WTC11 (cell line): ENCODE results near the gene DNAH5. TPM values are rescaled to one million over a fixed set of nuclear protein-coding genes. Genes with fewer than 3 reads are reported as not detected.

Experiments
- ATAC-seq: fragments of 200-7000 bp; cut with Tn5 transposase; 2 replicates; pipeline ENCODE4 v1.10.0; 2021; ENCODE audit warnings: mild to moderate bottlenecking, moderate library complexity
- CTCF ChIA-PET: fragments of 300-600 bp; sonication (Branson Sonifier 250); formaldehyde crosslinking; loops from one replicate; lab custom pipeline; 2021; ENCODE audit warnings: antibody characterized with exemption; lab: Charles Lee
- POLR2A ChIA-PET: fragments of 350-600 bp; sonication (Branson Sonifier 250); formaldehyde crosslinking; loops from one replicate; lab custom pipeline; 2021; ENCODE audit warnings: antibody characterized with exemption; lab: Charles Lee
- DNase-seq: peaks from one replicate; pipeline ENCODE4 v3.0.0; 2021; ENCODE audit warnings: low spot score
- H3K27ac Mint-ChIP-seq: 2 replicates; pipeline ENCODE4 v1.8.0; 2021; ENCODE audit warnings: mixed read lengths
- H3K27me3 Mint-ChIP-seq: 2 replicates; pipeline ENCODE4 v1.8.0; 2021; ENCODE audit warnings: low read depth, mild to moderate bottlenecking, moderate library complexity, mixed read lengths
- H3K36me3 Mint-ChIP-seq: 2 replicates; pipeline ENCODE4 v1.8.0; 2021; ENCODE audit warnings: mixed read lengths
- H3K4me1 Mint-ChIP-seq: 2 replicates; pipeline ENCODE4 v1.8.0; 2022; ENCODE audit warnings: mixed read lengths
- H3K4me3 Mint-ChIP-seq: 2 replicates; pipeline ENCODE4 v1.8.0; 2021; ENCODE audit warnings: mild to moderate bottlenecking, moderate library complexity, mixed read lengths
- H3K9me3 Mint-ChIP-seq: 2 replicates; pipeline ENCODE4 v1.8.0; 2021; ENCODE audit warnings: mixed read lengths
- ARID4B ChIP-seq: sonication (generic); formaldehyde crosslinking; IDR thresholded peaks from 2 replicates; pipeline ENCODE4 v1.8.0; 2023; ENCODE audit warnings: missing genetic modification reagents, mild to moderate bottlenecking, borderline replicate concordance
- CDX4 ChIP-seq: fragments of 250-450 bp; sonication (Bioruptor Pico); IDR thresholded peaks from 2 replicates; pipeline ENCODE4 v1.9.0; 2021; ENCODE audit warnings: moderate library complexity, mild to moderate bottlenecking, inconsistent platforms, borderline replicate concordance
- ELF4 ChIP-seq: sonication (generic); formaldehyde crosslinking; IDR thresholded peaks from 2 replicates; pipeline ENCODE4 v1.8.1; 2022; ENCODE audit warnings: low read depth, mild to moderate bottlenecking, moderate library complexity, missing genetic modification reagents
- ERG ChIP-seq: fragments of 250-450 bp; sonication (Bioruptor Pico); IDR thresholded peaks from 2 replicates; pipeline ENCODE4 v1.8.0; 2021; ENCODE audit warnings: mild to moderate bottlenecking
- ESRRA ChIP-seq: sonication (generic); formaldehyde crosslinking; IDR thresholded peaks from 2 replicates; pipeline ENCODE4 v1.8.1; 2022; ENCODE audit warnings: mild to moderate bottlenecking, missing genetic modification reagents, borderline replicate concordance
- FOXP1 ChIP-seq: sonication (generic); formaldehyde crosslinking; IDR thresholded peaks from 2 replicates; pipeline ENCODE4 v1.8.0; 2022; ENCODE audit warnings: missing genetic modification reagents, mild to moderate bottlenecking, moderate library complexity, borderline replicate concordance
- HMGXB4 ChIP-seq: sonication (generic); formaldehyde crosslinking; IDR thresholded peaks from 2 replicates; pipeline ENCODE4 v1.8.1; 2023; ENCODE audit warnings: mild to moderate bottlenecking, moderate library complexity, missing genetic modification reagents
- NFATC4 ChIP-seq: fragments of 250-450 bp; sonication (Bioruptor Pico); IDR thresholded peaks from 2 replicates; pipeline ENCODE4 v1.9.0; 2021; ENCODE audit warnings: mild to moderate bottlenecking
- NR3C1 ChIP-seq: sonication (generic); formaldehyde crosslinking; conservative IDR thresholded peaks from 2 replicates; pipeline ENCODE4 v1.8.1; 2023; ENCODE audit warnings: low read depth, mild to moderate bottlenecking, missing genetic modification reagents
- PRRX2 ChIP-seq: fragments of 250-450 bp; sonication (Bioruptor Pico); IDR thresholded peaks from 2 replicates; pipeline ENCODE4 v1.8.0; 2021; ENCODE audit warnings: mild to moderate bottlenecking
- SP1 ChIP-seq: sonication (generic); formaldehyde crosslinking; conservative IDR thresholded peaks from 2 replicates; pipeline ENCODE4 v1.8.1; 2022; ENCODE audit warnings: missing genetic modification reagents
- TEAD1 ChIP-seq: sonication (generic); formaldehyde crosslinking; IDR thresholded peaks from 2 replicates; pipeline ENCODE4 v1.8.0; 2022; ENCODE audit warnings: mild to moderate bottlenecking, missing genetic modification reagents
- ZNF232 ChIP-seq: sonication (generic); formaldehyde crosslinking; IDR thresholded peaks from 2 replicates; pipeline ENCODE4 v1.8.0; 2022; ENCODE audit warnings: mild to moderate bottlenecking, missing genetic modification reagents
- ZNF263 ChIP-seq: sonication (generic); formaldehyde crosslinking; IDR thresholded peaks from 2 replicates; pipeline ENCODE4 v1.8.1; 2022; ENCODE audit warnings: low read depth, mild to moderate bottlenecking, moderate library complexity, missing genetic modification reagents
- ZNF281 ChIP-seq: sonication (generic); formaldehyde crosslinking; IDR thresholded peaks from 2 replicates; pipeline ENCODE4 v1.8.0; 2023; ENCODE audit warnings: mild to moderate bottlenecking, missing genetic modification reagents
- ZNF416 ChIP-seq: fragments of 250-450 bp; sonication (Bioruptor Pico); IDR thresholded peaks from 2 replicates; pipeline ENCODE4 v1.9.0; 2021; ENCODE audit warnings: mild to moderate bottlenecking, inconsistent platforms
- total RNA-seq: library from RNA; stranded (reverse); gene quantifications from 3 replicates; pipeline ENCODE4 v1.2.3, GENCODE V29; 2021
- TF ChIP-seq, protein P1 (sequence below): sonication (generic); formaldehyde crosslinking; IDR thresholded peaks from 2 replicates; pipeline ENCODE4 v1.8.0; 2022; ENCODE audit warnings: mild to moderate bottlenecking, missing genetic modification reagents
- TF ChIP-seq, protein P2 (sequence below): sonication (generic); formaldehyde crosslinking; IDR thresholded peaks from 2 replicates; pipeline ENCODE4 v1.8.1; 2023; ENCODE audit warnings: mild to moderate bottlenecking, missing genetic modification reagents, moderate library complexity

Gene DNAH5
- total RNA-seq, 1 experiment from 2014 or later: 0.35 TPM

- no peaks in the 10 kb centered on the region for H3K36me3 Mint-ChIP-seq
- POLR2A ChIA-PET: no interaction called here
- H3K27ac Mint-ChIP-seq: no peak overlapping the region
- ATAC-seq (no peak), DNase-seq (no peak)
- H3K9me3 Mint-ChIP-seq: no peaks in the 10 kb centered on the region
- no peaks in the 10 kb centered on the region for H3K27me3 Mint-ChIP-seq
- TF ChIP-seq, protein P1, sequence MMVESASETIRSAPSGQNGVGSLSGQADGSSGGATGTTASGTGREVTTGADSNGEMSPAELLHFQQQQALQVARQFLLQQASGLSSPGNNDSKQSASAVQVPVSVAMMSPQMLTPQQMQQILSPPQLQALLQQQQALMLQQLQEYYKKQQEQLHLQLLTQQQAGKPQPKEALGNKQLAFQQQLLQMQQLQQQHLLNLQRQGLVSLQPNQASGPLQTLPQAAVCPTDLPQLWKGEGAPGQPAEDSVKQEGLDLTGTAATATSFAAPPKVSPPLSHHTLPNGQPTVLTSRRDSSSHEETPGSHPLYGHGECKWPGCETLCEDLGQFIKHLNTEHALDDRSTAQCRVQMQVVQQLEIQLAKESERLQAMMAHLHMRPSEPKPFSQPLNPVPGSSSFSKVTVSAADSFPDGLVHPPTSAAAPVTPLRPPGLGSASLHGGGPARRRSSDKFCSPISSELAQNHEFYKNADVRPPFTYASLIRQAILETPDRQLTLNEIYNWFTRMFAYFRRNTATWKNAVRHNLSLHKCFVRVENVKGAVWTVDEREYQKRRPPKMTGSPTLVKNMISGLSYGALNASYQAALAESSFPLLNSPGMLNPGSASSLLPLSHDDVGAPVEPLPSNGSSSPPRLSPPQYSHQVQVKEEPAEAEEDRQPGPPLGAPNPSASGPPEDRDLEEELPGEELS (CRISPR knock-in tag): no peak
- TF ChIP-seq ARID4B (CRISPR knock-in tag) (no peak), ZNF263 (CRISPR knock-in tag) (no peak), FOXP1 (CRISPR knock-in tag) (no peak), PRRX2 (no peak), ELF4 (no peak)
- CTCF ChIA-PET: no interaction called here
- H3K4me3 Mint-ChIP-seq: no peak overlapping the region
- H3K4me1 Mint-ChIP-seq: no peaks in the 10 kb centered on the region
Measured at GRCh38 chr5:13704396-13704795, 240.1 kb downstream of the DNAH5 start.

DNA sequence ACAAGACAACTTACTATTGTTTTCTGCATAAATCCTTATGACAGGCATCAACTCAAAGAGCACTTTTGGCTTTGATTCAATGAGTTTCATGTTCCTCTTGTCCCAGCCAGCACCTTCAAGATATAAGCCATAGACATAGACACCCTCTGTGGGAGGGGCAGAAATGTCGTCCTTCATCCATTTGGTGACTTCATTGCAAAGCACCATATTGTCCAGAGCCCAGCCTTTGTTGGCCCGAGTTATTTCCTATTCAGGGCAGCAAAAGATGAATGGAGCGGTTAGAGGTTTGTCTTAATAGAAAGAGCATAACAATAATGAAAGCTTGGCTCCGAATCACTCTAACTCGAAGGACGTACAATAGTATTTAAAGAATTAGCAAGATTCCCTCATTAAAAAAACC is 243.9 kb downstream of the DNAH5 start:
- Mint-ChIP-seq H3K9me3 (peaks cover 15% of the 10 kb centered on the region), H3K4me3 (no peak overlapping the region), H3K36me3 (no peaks in the 10 kb centered on the region), H3K27ac (no peak overlapping the region), H3K4me1 (no peaks in the 10 kb centered on the region), H3K27me3 (no peaks in the 10 kb centered on the region)
- DNase-seq: no peak
- ChIA-PET POLR2A (interaction anchor here (0.6 kb wide), 1 partner anchor 219 kb away, joined by 3 read pairs; no protein-coding TSS in a partner anchor), CTCF (no interaction called here)
- ATAC-seq: no peak
- no peak for TF ChIP-seq ZNF232 (CRISPR knock-in tag)
- no peak for TF ChIP-seq ZNF281
- no peak for TF ChIP-seq NR3C1
- TF ChIP-seq ZNF416: no peak
- no peak for TF ChIP-seq ZNF263 (CRISPR knock-in tag)
- no peak for TF ChIP-seq NFATC4
- TF ChIP-seq ESRRA: no peak
- no peak for TF ChIP-seq TEAD1
- no peak for TF ChIP-seq SP1 (CRISPR knock-in tag)
- TF ChIP-seq, protein P2, sequence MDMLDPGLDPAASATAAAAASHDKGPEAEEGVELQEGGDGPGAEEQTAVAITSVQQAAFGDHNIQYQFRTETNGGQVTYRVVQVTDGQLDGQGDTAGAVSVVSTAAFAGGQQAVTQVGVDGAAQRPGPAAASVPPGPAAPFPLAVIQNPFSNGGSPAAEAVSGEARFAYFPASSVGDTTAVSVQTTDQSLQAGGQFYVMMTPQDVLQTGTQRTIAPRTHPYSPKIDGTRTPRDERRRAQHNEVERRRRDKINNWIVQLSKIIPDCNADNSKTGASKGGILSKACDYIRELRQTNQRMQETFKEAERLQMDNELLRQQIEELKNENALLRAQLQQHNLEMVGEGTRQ (CRISPR knock-in tag): no peak
- TF ChIP-seq CDX4 (CRISPR knock-in tag): no peak
- TF ChIP-seq HMGXB4 (CRISPR knock-in tag): no peak
- TF ChIP-seq ERG (CRISPR knock-in tag): no peak
